HG02870 (cell line): ENCODE measurements around the gene KRTAP15-1.

Source experiments
- ATAC-seq: cut with Tn5 transposase; IDR thresholded peaks from one replicate; pipeline ENCODE4 v1.9.1; 2021; ENCODE audit warnings: mild to moderate bottlenecking, moderate library complexity; ENCODE audit not compliant: unreplicated experiment

The KRTAP15-1 gene, protein sequence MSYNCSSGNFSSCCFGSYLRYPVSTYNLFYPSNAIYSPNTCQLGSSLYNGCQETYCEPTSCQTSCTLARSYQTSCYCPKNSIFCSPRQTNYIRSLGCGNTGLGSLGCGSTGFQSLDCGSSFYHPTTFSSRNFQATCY

DNA sequence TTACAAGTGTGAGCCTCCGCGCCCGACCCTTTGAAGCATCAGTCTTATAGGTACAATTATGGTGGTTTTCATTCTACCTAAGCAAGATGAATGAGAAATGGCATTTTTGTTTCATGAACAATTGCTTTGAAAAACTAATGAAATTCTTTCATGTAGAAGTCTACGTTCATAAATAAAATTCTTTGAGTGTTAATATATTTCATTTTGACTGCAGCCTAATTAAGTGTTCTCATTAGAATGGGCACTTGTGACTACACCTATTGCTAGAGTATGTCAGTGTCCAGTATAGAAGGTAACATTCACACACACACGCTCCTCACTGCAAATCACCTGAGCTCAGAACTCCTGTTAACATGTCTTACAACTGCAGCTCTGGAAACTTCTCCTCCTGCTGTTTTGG lies at the start of gene KRTAP15-1:
Gene KRTAP15-1 (plus strand): TSS at position 301 of the 400 bp plus-strand sequence. CDS start 53 bp downstream, at position 354.
- ATAC-seq = no peak

DNA sequence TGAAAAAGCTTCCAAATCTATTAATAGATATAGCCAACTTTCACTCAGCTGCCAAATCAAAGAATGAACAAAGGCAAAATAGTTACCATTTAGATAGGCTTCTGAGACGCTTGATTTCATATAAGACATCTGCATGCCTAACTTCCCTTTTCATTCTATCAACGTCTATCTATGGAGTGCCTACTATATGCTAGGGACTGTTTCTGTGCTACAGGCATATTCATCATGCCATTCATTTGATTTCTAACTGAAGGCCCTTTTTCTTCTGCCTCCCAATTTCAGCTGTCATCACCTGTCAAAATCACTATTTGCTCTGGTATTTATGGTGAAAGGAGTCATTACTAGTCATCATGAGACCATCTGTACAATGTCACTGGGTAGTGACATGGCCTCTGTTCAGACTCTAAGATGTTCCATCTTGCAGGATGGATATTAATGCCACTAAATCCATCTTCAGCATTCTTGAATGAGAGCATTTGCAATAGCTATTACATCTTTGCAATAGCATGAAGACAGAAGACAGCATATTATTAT lies 48.5 kb upstream of the KRTAP15-1 start:
- no peak for ATAC-seq

DNA sequence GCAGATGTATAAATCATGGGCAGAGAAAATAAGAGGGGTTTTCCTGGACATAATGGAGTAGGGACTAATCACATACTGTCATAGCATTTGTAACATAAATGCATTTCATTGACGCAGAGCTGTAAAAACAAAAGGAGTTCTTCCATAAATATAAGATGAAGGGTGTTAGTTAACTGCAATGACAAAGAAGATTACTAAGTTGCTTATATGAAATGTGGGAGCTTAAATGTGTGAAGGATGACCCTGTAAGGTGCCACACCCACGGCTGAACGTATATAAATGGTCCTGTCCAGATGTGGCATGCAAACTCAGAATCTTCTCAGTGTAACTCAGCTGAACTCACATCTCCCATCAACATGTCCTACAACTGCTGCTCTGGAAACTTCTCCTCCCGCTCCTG lies 44.3 kb upstream of the KRTAP15-1 start, which contains the start of gene KRTAP13-1:
Gene KRTAP13-1 (plus strand): TSS at position 301 of the 400 bp plus-strand sequence. CDS start 56 bp downstream, at position 357.
- no peak for ATAC-seq

DNA sequence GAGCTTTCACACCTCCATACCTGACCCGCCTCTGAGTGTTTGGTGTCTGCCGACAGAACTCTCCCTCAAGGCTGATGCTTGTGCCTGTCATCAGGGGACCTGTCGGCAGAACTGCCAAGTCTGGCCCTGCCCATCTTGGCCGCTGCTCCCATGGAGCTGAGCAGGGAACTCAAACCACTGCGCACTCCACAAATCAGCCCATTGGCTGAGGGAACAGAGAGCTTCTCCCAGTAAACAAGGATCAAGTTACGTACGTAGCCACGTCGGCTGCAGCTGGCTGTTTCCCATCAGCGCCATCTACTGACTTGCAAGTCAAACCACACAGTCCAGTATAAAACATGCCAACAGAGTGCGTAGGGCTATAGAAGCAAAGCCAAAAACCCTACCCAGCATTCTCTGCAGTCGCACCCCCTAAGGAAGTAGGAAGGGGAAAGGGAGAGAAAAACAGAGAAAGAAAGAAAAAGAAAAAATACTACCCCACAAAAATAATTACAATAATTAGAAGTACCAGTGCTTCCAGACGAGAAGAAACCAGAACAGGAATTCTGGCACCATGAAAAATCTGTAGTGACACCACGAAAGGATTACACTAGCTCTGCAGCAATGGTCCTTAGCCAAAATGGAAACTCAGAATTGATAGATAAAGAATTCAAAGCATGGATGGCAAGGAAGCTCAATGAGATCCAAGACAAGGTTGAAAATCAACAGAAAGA lies 31.1 kb upstream of the KRTAP15-1 start:
- no peak for ATAC-seq

DNA sequence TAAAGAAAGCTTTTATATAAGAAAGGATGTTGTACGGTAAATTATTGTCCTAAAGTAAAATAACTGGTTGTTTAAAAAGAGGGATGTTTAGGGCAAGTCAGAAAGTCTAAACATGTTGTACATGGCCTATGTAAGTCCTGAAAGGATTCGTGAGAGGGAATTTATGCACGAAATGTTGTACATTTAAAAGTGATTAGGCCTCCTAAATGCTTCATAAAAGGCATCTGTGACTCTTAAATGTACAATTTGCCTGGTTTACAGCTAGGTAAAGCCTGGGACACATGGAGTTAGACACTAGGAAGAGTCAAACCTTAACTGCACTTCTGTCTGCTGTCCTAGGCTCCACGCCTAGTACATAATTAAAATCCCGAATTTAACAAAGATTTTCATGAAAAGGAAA lies 24.1 kb upstream of the KRTAP15-1 start:
- ATAC-seq = no peak

DNA sequence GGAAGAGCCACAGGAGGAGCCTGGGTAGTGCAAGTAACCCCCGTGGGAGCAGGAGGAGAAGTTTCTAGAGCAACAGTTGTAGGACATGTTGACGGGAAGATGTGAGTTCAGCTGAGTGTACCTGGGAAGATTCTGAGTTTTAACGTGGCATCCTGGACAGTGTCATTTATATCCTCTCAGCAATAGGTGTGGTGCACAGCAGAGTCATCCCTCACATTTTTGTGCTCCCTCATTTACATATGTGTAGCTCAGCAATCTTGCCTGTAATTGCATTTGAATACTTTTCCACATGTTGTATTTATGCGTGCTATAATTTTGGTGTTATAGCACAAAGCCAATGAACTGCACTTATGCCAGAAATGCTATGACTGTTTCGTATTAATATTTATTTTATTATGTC lies 14.2 kb upstream of the KRTAP15-1 start, which contains the start of gene KRTAP13-3:
Gene KRTAP13-3 (minus strand): TSS at position 101 of the 400 bp plus-strand sequence. CDS start 14 bp downstream, at position 87.
- ATAC-seq = no peak

DNA sequence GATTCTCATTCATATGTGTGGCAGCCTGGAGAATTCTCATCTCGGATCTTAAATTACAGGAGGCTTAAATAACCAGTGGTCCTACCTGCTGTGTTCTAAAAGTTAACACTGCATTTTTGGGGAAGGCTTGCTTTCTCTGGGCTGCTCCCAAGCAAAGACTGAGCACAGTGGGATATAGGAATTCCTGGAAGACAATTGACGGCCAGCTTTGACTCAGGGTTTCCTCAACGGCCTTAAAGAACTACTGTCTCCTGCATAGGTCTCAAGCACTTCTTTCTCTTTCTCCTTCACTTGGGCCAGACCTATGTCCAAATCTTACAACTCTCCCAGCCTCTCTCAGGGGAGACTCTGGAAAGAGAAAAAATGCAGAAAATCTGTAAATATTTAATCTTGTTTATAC lies 13.3 kb upstream of the KRTAP15-1 start:
- no peak for ATAC-seq

DNA sequence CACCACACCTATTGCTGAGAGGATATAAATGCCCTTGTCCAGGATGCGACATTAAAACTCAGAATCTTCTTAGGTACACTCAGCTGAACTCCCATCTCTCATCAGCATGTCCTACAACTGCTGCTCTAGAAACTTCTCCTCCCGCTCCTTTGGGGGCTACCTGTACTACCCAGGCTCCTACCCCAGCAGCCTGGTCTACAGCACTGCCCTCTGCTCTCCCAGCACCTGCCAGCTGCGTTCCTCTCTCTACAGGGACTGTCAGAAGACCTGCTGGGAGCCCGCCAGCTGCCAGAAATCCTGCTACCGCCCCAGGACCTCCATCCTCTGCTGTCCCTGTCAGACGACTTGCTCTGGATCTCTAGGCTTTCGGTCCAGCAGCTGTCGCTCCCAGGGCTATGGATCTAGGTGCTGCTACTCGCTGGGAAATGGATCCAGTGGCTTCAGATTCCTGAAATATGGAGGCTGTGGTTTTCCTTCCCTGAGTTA lies 9.9 kb upstream of the KRTAP15-1 start, which contains the start of gene KRTAP13-4:
Gene KRTAP13-4 (plus strand): TSS at position 51 of the 486 bp plus-strand sequence. CDS start 56 bp downstream, at position 107.
- no peak for ATAC-seq

DNA sequence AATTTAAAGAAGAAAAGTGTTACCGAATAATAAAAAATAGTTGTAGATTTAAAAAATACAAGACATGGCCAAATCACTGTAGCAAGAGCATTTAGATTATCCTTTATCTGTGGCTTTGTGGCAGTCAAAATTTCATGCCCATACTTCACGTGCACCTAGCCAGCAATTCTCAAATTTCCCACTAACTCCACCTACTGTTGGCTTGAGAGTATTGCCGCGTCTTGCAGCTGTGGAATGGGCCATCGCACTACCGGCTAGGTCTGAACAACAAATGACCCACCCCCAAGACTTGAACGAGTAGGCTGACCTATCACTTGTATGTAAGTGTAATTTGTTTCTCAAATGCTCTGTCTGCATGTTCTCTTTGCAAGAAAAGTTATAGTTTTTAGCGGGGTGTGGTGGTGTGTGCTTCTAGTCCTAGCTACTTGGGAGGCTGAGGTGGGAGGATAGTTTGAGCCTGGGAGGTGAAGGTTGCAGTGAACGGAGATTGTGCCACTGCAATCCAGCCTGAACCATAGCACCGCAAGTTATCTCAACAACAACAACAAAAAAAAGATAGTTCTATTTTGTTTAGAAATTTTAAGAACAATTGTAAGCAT lies 5.9 kb upstream of the KRTAP15-1 start:
- ATAC-seq = no peak

DNA sequence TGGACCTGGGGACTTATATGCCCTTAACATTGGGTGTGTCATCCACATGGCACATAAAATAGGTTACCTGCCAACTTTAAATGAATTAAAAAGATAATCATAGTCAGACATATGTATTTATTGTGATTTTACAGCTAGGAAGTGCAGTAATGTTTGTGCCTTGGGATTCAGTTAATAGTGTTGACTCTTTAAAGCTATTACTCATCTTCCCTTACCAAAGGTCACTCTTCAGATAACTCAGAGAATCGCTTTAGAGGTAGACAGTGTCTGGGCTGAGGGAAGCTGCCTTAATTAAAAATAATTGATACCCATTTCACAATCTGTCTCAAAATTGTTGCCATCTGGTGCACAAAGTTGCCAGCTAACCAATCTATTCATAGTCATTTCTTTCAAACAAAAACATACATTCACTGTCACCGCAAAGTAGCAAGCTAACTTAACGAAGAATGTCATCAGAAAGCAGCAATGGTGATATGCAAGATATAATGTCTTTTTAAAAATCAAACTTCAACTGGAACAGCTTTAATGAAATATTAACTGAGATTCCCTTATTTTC lies 3.0 kb upstream of the KRTAP15-1 start:
- ATAC-seq = no peak

DNA sequence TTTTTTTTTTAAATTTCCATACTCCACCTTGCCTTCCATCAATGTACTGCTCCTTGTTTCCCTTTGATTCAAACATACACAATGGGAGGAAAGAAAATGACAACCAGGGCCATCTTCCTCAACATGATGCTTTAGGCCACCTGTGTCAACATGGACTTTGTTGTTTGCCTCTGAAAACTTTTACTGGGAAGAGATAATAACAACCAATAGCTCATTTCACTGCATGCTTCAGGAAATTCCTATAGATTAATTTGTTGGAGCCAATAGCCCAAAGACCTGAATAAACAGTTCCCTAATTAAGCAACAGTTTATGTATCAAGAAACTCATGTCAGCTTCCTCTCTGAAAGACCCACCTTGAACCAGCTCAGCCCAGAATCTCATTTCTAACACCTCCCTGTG lies 3.2 kb downstream of the KRTAP15-1 start:
- ATAC-seq = no peak

DNA sequence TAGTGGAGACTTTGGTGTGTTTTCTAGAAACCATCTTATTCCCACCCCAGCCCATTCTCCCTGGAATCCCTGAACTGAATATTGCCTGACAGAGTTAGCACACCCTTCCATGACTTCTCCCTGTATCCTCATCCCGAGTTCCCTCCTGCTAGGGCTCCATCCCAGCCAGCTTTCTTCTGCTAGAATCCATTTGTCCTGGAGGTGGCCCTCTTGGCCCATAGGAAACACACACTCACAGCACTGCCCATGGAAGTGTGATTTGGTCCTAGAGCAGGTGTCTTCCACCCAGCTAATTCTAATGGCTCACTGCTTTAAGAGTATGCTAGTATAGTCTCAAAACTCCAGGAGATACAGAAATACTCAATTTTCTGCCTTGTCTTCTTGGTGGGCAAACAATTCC lies 4.1 kb downstream of the KRTAP15-1 start:
- no peak for ATAC-seq

DNA sequence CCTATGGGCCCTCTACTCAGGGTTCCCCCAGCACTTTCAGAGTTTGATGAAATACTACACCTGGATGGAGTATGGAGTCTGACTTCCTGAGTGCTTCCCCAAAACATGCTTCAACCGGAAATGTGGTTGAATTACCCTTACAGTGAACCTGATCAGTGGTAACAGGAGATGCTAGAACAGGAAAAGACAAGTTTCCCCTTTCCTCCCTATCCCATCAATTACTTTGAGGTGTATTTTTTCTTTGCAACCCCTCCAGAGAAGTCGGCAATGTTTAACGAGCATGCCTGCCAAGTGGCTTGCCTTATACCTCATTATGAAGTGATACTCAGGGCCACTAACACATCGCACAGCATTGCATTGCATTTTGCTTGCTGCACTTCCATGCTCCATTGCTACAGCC lies 7.0 kb downstream of the KRTAP15-1 start:
- no peak for ATAC-seq

DNA sequence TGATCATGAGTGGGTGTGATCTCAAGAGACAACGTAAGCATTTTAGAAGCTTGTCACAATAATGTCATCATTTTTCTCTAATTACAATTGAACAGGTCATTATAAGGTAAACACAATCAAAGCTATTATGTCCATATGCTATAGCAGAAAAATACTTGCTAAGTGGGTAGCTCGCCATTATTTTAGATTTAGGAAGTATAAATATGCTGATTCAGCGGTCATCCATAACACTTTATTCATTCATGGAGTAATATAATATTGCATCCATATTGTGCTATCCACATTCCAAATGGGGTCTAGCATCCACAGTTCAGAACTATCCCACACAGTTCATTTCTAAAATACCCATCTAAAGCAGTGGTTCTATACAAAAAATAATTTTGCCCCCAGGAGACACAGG lies 8.4 kb downstream of the KRTAP15-1 start:
- no peak for ATAC-seq

DNA sequence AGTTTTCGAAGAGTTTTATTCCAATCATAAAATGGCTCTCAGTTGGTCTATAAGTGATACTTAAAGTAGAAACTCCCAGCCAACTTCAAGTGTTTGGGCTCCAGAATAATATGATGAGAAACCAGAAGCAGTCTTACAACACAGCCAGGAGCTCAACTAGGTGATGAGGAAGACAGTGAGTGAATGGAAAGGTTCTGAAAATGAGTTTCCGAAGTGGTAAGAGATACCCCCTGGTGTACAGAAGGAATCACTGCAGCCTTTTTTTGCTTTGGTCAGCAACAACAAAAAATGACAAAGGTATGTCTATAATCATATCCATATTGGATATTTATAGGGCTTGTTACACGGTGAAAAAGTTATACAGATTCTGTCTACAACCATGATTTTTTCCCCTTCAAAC lies 23.6 kb downstream of the KRTAP15-1 start:
- ATAC-seq = no peak

DNA sequence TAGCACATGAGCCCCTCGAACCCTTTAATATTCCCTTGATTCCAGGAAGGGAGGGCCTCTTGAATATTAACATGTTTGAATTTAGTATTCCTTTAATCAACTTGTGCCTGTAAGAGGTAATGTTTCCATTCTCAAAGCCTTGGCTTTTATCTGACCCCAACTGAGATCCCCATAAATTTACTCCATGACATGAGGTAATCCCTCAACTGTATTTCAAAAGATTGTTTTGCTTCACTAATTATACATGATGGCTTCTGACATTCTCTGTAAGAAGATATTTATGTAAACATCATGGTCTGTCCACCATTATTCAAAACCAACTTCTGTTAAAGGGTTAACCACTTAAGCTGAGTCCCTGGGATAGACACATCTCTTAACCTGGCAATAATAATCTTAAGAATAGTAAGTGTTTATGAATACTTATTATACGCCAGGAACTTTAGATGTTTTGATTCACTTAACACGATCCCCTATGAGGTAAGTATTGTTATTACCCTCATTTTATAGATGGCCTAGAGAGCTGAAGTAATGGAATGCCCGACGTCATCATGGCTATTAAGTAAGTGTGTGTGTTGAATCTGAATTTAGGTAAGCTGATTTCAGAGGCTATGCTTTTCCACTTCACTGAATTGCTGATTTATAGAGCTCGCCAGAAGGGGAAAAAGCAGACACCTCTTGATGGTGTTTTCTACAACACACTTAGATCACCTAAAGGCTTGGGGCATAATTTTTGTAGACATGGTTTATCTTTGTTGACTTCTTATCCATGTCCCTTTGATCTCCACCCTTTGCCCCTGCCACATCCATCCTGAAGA lies 29.0 kb downstream of the KRTAP15-1 start:
- ATAC-seq = no peak

DNA sequence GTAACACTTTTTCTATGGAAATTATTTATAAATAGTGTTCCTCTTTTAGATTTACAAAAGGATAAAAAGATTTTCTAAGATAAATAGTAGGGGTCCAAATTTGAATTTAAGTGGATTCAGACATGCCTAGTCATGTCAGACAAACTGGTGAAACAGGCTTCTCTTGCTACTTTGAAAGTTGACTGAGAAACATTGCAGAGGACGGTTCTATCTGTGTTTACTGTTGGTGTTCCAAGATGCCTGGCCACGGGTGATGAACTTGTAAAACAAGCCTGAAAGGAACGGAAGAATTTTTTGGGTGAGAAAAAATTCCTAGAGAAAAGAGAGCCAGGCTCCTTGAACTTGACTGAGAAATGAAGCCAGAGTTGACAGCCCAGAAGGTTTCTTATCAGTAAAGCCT lies 37.9 kb downstream of the KRTAP15-1 start:
- ATAC-seq = no peak

DNA sequence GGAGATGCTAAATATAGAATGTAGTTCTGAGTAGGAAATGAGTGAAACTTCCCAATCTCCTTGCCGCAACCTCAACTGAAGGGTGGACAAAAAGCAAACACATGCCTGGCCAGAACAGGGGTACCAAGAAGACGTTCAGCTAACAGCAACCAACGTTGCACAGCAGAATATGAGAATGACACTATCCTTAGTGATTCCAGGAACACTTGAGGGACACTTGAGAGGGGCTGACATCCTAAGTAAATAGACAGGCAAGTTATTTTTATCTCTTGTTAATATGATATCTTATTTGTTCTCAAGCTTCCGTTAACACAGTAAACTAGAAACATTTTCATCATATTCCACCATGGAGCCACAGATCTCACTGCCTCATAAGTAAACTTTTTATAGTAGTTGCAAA lies 39.2 kb downstream of the KRTAP15-1 start:
- no peak for ATAC-seq

DNA sequence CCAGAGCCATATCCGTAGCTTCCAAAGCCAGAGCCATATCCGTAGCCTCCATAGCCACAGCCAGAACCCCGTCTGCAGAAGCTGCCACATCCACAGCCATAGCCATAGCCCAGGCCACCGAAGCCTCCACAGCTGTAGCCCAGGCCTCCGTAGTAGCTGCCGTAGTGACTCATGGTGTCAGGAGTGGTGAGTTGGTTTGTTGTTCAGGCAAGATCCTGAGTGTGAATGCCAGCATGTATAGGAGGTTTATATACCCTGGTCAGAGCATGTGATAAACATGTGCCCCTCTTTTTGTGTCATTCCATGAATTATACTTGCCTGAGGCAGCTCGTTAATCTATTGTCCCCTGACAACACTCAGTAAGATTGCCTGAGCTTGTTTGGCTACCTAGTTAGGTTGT lies 40.1 kb downstream of the KRTAP15-1 start, which contains the start of gene KRTAP19-1:
Gene KRTAP19-1 (minus strand): TSS at position 223 of the 400 bp plus-strand sequence. CDS start 50 bp downstream, at position 173.
- ATAC-seq = no peak

DNA sequence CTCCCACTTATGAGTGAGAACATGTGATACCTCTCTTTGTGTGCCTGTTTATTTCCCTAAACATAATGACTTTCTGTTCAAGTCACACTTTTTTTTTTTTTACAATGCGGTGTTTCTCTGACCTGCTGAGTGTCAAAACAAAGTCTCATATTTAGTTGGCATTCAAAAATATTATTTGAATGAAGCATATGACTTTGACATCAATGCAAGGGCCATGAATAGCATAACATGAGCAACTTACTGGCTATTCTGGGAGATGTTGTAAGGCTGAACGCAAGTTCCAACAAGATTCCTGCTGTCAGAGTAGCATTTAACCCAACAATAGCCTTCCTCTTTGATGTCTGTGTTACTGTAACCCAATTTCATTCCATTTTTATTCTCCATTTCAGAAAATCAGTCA lies 42.1 kb downstream of the KRTAP15-1 start:
- no peak for ATAC-seq
